B cell (primary cell): ENCODE results near the gene MET.

ENCODE experiments used
- CTCF ChIP-seq: fragments of 200-600 bp; IDR thresholded peaks from one replicate; pipeline ENCODE4 v1.8.0; 2022; ENCODE audit warnings: antibody characterized with exemption, mild to moderate bottlenecking
- EZH2 ChIP-seq: IDR thresholded peaks from 2 replicates; pipeline ENCODE4 v1.6.1; 2012; ENCODE audit warnings: borderline replicate concordance, low read depth, mild to moderate bottlenecking, moderate library complexity, low read length; ENCODE audit not compliant: insufficient read depth, poor library complexity, severe bottlenecking

- TF ChIP-seq CTCF (no peak), EZH2 (no peak)
Observed at GRCh38 chr7:116678780-116679179, 6.8 kb downstream of the MET start.
